Measurements from ENCODE around the gene SLX4IP. TPM values are rescaled to one million over a fixed set of nuclear protein-coding genes. Genes with fewer than 3 reads are reported as not detected.
A peak's percentile ranks its signal among the peaks of the same experiment; 100 is the strongest.

SLX4IP gene
- total and polyA plus RNA-seq, 2 of the 13 experiments (the other 11 are each of a cell fraction or from before 2014, with no cell fraction given) = 3.6 to 7.3 TPM

DNA sequence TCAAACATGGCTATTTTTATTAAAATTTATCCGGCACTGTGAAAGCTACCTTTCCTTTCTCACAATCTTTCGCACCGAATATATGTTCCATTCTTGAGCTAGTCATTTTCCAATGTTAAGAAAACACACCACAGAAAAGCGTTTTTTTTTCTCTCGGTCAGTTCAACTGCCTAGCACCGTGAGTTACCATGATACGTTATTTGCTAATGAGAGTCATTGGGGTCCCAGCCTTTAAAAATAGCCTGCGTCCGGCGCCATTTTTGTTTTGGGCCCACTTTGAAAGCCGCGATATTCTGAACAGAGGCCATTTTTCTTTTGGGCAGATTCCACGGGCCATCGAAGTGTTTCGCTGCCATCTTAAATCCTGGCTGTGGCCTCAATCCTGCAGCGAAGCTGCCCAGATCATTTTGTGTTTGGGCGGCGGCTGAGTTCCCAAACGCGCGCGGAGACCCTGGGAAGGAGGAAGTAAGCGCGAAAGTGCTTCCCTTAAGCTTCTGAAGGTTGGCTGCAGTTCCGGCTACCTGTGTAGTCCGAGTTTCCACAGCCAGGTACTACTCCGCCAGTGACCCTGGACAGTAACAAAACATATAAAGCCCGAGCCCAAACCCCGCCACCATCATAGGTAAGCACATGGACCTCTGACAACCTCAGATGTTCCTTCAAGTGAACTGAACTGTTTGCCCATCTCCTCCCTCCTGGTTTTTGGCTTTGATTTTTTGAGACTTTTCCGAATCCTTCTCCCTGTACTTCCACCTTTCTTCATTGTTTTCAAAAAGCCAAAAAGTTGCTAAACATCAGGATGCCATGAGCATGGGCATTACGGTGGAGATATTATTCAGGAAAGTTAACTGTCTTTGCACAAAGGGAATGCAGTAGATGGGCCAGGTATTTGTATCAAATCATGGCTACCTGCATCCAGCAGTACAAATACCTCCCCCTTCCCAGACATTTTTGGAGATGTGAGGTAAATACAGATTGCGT lies at the start of gene SLX4IP (continued):
- TF ChIP-seq, protein P1, sequence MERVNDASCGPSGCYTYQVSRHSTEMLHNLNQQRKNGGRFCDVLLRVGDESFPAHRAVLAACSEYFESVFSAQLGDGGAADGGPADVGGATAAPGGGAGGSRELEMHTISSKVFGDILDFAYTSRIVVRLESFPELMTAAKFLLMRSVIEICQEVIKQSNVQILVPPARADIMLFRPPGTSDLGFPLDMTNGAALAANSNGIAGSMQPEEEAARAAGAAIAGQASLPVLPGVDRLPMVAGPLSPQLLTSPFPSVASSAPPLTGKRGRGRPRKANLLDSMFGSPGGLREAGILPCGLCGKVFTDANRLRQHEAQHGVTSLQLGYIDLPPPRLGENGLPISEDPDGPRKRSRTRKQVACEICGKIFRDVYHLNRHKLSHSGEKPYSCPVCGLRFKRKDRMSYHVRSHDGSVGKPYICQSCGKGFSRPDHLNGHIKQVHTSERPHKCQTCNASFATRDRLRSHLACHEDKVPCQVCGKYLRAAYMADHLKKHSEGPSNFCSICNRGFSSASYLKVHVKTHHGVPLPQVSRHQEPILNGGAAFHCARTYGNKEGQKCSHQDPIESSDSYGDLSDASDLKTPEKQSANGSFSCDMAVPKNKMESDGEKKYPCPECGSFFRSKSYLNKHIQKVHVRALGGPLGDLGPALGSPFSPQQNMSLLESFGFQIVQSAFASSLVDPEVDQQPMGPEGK (CRISPR knock-in tag; IDR thresholded peaks at IDR 0.05) = peak; percentile 22
- TF ChIP-seq BRCA1 (CRISPR knock-in tag; IDR thresholded peaks at IDR 0.05) = peak; percentile 18; the same call in 1 of the 2 replicates
- peak; percentile 65; the same call in 1 of the 2 replicates for TF ChIP-seq ZNF614 (CRISPR knock-in tag; IDR thresholded peaks at IDR 0.05; ENCODE audit: borderline replicate concordance)
- TF ChIP-seq TMF1 (CRISPR knock-in tag; IDR thresholded peaks at IDR 0.05; ENCODE audit: low read depth) = 0 out of 2 replicates have a peak, but pooled peaks have one; percentile 68
- TF ChIP-seq NFE2L2 (IDR thresholded peaks at IDR 0.05; ENCODE audit: low read length) = no peak
- peak; percentile 69 for TF ChIP-seq GATAD2A (CRISPR knock-in tag; IDR thresholded peaks at IDR 0.05)
- peak; percentile 56; the same call in 1 of the 2 replicates for TF ChIP-seq RXRA (CRISPR knock-in tag; IDR thresholded peaks at IDR 0.05)
- TF ChIP-seq SRSF1 (optimal IDR thresholded peaks at IDR 0.05; ENCODE audit: low read depth, low read length) = peak; percentile 96
- TF ChIP-seq ARID2 (CRISPR knock-in tag; IDR thresholded peaks at IDR 0.05; ENCODE audit: borderline replicate concordance) = no peak
- peak; percentile 93 for TF ChIP-seq CBX5 (CRISPR knock-in tag; IDR thresholded peaks at IDR 0.05; ENCODE audit: borderline replicate concordance)
- 0 out of 2 replicates have a peak, but pooled peaks have one; percentile 24 for TF ChIP-seq ZNF720 (CRISPR knock-in tag; IDR thresholded peaks at IDR 0.05)
- peak; percentile 10; the same call in 1 of the 2 replicates for TF ChIP-seq MIER2 (CRISPR knock-in tag; IDR thresholded peaks at IDR 0.05)
- peak; percentile 72; the same call in 1 of the 2 replicates for TF ChIP-seq ZMYM4 (CRISPR knock-in tag; IDR thresholded peaks at IDR 0.05)
- TF ChIP-seq CBFB (CRISPR knock-in tag; IDR thresholded peaks at IDR 0.05) = peak; percentile 67; the same call in 1 of the 2 replicates
- peak; percentile 100 for TF ChIP-seq HOXA3 (CRISPR knock-in tag; IDR thresholded peaks at IDR 0.05)
- TF ChIP-seq ZNF891 (CRISPR knock-in tag; IDR thresholded peaks at IDR 0.05) = peak; percentile 59; the same call in 1 of the 2 replicates
- no peak for TF ChIP-seq SP5 (CRISPR knock-in tag; IDR thresholded peaks at IDR 0.05; ENCODE audit: borderline replicate concordance, low read depth)
- TF ChIP-seq, protein P2, sequence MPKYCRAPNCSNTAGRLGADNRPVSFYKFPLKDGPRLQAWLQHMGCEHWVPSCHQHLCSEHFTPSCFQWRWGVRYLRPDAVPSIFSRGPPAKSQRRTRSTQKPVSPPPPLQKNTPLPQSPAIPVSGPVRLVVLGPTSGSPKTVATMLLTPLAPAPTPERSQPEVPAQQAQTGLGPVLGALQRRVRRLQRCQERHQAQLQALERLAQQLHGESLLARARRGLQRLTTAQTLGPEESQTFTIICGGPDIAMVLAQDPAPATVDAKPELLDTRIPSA (CRISPR knock-in tag; IDR thresholded peaks at IDR 0.05; ENCODE audit: borderline replicate concordance) = no peak
- peak; percentile 88; the same call in 1 of the 2 replicates for TF ChIP-seq ZC3H4 (CRISPR knock-in tag; IDR thresholded peaks at IDR 0.05; ENCODE audit: borderline replicate concordance)
- TF ChIP-seq, protein P3, sequence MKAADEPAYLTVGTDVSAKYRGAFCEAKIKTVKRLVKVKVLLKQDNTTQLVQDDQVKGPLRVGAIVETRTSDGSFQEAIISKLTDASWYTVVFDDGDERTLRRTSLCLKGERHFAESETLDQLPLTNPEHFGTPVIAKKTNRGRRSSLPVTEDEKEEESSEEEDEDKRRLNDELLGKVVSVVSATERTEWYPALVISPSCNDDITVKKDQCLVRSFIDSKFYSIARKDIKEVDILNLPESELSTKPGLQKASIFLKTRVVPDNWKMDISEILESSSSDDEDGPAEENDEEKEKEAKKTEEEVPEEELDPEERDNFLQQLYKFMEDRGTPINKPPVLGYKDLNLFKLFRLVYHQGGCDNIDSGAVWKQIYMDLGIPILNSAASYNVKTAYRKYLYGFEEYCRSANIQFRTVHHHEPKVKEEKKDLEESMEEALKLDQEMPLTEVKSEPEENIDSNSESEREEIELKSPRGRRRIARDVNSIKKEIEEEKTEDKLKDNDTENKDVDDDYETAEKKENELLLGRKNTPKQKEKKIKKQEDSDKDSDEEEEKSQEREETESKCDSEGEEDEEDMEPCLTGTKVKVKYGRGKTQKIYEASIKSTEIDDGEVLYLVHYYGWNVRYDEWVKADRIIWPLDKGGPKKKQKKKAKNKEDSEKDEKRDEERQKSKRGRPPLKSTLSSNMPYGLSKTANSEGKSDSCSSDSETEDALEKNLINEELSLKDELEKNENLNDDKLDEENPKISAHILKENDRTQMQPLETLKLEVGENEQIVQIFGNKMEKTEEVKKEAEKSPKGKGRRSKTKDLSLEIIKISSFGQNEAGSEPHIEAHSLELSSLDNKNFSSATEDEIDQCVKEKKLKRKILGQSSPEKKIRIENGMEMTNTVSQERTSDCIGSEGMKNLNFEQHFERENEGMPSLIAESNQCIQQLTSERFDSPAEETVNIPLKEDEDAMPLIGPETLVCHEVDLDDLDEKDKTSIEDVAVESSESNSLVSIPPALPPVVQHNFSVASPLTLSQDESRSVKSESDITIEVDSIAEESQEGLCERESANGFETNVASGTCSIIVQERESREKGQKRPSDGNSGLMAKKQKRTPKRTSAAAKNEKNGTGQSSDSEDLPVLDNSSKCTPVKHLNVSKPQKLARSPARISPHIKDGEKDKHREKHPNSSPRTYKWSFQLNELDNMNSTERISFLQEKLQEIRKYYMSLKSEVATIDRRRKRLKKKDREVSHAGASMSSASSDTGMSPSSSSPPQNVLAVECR (CRISPR knock-in tag; IDR thresholded peaks at IDR 0.05; ENCODE audit: borderline replicate concordance) = peak; percentile 93
- peak; percentile 64; the same call in 1 of the 2 replicates for TF ChIP-seq CCDC6 (CRISPR knock-in tag; IDR thresholded peaks at IDR 0.05)
- TF ChIP-seq MIXL1 (CRISPR knock-in tag; IDR thresholded peaks at IDR 0.05) = peak; percentile 99
- TF ChIP-seq ZNF225 (CRISPR knock-in tag; IDR thresholded peaks at IDR 0.05) = peak; percentile 73; the same call in 1 of the 2 replicates
